ENCODE data around the gene C2.
"Not testable (repeated sequence)": the region's sequence is repeated elsewhere in the genome, so short reads cannot be mapped to it uniquely, and the experiment has no call there.

The C2 gene

GRCh38 chr6:31899882-31900722 is 27.4 kb upstream of the C2 start:
- no peak for DNase-seq

- no peak for DNase-seq
These were observed 26.6 kb upstream of the C2 start for GRCh38 chr6:31900917-31901414.

- no peak for DNase-seq
These were observed 26.0 kb upstream of the C2 start for GRCh38 chr6:31901415-31901952.

- DNase-seq = no peak
These were observed 25.4 kb upstream of the C2 start, which contains the start of gene ZBTB12 for GRCh38 chr6:31901953-31902643. Gene ZBTB12, minus strand, starts transcription at chr6:31902086. Its CDS starts 781 bp downstream, at chr6:31901305.

GRCh38 chr6:31903957-31904356 is 23.6 kb upstream of the C2 start:
- DNase-seq = no peak

DNA sequence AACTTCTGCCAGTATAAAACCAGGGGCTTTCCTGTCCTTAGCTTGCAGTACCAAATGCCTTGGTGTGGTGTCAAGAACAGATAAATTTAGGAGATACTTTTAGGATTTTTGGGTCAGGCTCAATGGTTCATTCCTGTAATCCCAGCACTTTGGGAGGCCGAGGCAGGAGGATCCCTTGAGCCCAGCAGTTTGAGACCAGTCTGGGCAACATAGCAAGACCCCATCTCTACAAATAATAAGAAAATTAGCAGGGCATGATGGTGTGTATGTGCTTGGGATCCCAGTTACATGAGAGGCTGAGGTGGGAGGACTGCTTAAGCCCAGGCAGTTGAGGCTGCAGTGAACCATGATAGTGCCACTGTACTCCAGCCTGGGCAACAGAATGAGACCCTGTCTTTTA is 22.5 kb upstream of the C2 start:
- DNase-seq = no peak

- no peak for DNase-seq
These were observed 21.4 kb upstream of the C2 start for GRCh38 chr6:31906122-31906521.

- not testable (repeated sequence) for DNase-seq
These were observed 20.8 kb upstream of the C2 start for GRCh38 chr6:31906727-31907126.

- peak; percentile 57 for DNase-seq
These were observed 20.2 kb upstream of the C2 start for GRCh38 chr6:31907158-31907813.

DNA sequence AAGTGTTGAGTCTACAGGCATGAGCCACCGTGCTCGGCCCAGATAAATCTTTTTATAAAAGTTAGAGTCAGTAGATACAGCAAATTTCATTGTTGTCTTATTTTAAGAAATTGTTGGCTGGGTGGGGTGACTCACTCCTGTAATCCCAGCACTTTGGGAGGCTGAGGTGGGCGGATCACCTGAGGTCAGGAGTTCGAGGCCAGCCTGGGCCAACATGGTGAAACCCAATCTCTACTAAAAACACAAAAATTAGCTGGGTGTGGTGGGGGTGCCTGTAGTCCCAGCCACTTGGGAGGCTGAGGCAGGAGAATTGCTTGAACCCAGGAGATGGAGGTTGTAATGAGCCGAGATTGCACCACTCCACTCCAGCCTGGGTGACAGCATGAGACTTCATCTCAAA is 19.3 kb upstream of the C2 start:
- DNase-seq = not testable (repeated sequence)

DNA sequence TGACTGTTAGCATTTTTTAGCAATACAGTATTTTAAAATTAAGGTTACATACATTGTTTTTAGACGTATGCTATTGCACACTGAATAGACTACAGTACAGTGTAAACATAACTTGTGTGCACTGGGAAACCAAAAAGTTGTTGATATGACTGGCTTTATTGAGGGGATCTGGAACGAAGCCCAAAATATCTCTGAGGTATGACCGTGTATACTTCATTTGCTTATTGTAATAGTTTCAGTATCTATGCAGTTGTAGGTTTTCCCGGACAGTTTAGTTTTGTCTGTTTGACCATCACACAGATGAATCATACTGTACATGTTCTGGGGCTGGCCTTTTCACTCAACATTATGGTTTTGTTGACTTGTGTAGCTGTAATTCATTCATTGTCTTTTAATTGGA is 18.7 kb upstream of the C2 start:
- DNase-seq = no peak

DNA sequence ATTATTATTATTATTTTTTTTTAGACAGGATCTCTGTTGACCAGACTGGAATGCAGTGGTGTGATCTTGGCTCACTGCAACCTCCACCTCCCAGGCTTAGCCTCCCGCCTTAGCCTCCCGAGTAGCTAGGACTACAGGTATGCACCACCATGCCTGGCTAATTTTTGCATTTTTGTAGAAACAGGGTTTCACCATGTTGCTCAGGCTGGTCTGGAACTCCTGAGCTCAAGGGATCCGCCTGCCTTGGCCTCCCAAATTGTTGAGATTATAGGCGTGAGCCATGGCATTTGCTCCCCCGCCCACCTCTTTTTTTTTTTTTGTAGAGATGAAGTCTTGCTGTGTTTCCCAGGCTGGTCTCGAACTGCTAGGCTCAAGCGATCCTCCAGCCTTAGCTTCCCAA is 18.2 kb upstream of the C2 start:
- DNase-seq = not testable (repeated sequence)

- DNase-seq = no peak
These were observed 15.5 kb upstream of the C2 start for GRCh38 chr6:31911826-31912585.

GRCh38 chr6:31915351-31915750 is 12.2 kb upstream of the C2 start:
- DNase-seq = no peak

DNA sequence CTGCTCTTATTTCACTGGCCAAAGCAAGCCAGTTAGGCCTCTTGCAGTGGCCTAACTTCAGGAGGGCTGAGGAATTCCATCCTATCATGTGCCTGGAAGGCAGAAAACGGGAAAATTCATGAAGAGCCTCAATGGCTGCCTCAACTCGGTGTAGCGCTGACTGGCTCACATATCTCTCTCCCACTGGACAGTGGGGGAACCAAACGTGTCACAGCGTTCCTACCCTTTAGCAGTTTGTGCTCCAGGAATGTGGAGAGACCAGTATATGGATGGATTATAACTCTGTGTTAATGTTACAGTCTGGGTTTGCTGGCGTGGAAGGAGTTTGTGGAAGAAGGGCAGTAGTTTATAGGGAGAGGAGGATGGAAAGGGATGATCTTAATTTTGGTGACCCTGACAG is 11.8 kb upstream of the C2 start:
- no peak for DNase-seq

GRCh38 chr6:31918069-31918720 is 9.3 kb upstream of the C2 start:
- no peak for DNase-seq

DNA sequence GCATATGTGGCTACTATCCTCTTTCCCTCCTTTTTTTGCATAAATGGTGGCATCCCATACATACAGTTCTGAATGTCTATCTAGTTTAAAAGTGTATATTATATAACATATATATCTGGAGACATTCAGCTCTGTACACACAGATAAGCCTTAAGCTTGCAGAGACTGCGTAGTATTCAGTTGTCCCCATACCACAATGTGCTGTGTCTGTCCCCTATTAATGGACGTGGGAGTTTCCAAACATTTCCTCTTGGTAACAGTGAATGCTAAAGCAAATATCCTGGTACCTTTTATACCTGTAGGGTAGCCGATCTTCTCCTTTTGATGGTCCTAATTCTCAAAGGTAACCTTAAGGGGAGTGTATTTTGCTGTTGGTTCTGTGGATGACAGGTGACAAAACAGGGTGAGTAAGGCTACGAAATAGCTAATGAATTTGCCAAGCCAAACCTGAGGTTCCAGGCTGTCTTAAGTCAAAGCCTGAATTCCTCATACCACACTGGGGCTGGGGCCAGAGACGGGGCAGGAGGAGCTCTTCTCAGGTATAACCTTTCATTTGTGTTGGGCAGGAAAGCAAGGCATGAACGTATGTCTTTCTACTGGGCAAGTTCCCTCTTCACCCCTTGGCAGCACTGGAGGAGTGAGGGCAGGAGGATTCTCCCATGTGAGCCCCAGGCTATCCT is 7.8 kb upstream of the C2 start:
- no peak for DNase-seq

GRCh38 chr6:31920811-31921210 is 6.7 kb upstream of the C2 start:
- no peak for DNase-seq

GRCh38 chr6:31922942-31923341 is 4.6 kb upstream of the C2 start:
- no peak for DNase-seq

- no peak for DNase-seq
These were observed 550 bp downstream of the C2 start for GRCh38 chr6:31927863-31928671.

DNA sequence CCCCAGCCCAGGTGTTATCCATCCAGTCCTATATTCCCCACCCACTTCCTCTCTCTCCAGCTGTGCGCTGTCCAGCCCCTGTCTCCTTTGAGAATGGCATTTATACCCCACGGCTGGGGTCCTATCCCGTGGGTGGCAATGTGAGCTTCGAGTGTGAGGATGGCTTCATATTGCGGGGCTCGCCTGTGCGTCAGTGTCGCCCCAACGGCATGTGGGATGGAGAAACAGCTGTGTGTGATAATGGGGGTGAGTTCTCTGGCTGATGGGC is 1.1 kb downstream of the C2 start:
- no peak for DNase-seq
